Dendritic cell treated with granulocyte-macrophage colony-stimulating factor and Interleukin-4, amounts not matched to agents 40 ng/mL and 50 ng/mL, for 4 days (primary cell): ENCODE measurements around the gene MYO1C.

Experiments
- H3K27ac Mint-ChIP-seq: one replicate; pipeline ENCODE4 v1.8.0; 2022; ENCODE audit warnings: mild to moderate bottlenecking, mixed read lengths
- H3K27me3 Mint-ChIP-seq: one replicate; pipeline ENCODE4 v1.8.0; 2022; ENCODE audit warnings: mild to moderate bottlenecking, mixed read lengths
- H3K36me3 Mint-ChIP-seq: one replicate; pipeline ENCODE4 v1.8.0; 2022; ENCODE audit warnings: low read depth, mixed read lengths
- H3K4me1 Mint-ChIP-seq: one replicate; pipeline ENCODE4 v1.8.0; 2022; ENCODE audit warnings: low read depth, mixed read lengths
- H3K4me3 Mint-ChIP-seq: one replicate; pipeline ENCODE4 v1.8.0; 2022; ENCODE audit warnings: mild to moderate bottlenecking, moderate library complexity, mixed read lengths
- H3K9me3 Mint-ChIP-seq: one replicate; pipeline ENCODE4 v1.8.0; 2022; ENCODE audit warnings: mixed read lengths
- intact Hi-C: fragments of 100-400 bp; cut with micrococcal nuclease; formaldehyde crosslinking; loops from one replicate; pipeline ENCODE4 v1.15.0; 2022

Gene MYO1C

DNA sequence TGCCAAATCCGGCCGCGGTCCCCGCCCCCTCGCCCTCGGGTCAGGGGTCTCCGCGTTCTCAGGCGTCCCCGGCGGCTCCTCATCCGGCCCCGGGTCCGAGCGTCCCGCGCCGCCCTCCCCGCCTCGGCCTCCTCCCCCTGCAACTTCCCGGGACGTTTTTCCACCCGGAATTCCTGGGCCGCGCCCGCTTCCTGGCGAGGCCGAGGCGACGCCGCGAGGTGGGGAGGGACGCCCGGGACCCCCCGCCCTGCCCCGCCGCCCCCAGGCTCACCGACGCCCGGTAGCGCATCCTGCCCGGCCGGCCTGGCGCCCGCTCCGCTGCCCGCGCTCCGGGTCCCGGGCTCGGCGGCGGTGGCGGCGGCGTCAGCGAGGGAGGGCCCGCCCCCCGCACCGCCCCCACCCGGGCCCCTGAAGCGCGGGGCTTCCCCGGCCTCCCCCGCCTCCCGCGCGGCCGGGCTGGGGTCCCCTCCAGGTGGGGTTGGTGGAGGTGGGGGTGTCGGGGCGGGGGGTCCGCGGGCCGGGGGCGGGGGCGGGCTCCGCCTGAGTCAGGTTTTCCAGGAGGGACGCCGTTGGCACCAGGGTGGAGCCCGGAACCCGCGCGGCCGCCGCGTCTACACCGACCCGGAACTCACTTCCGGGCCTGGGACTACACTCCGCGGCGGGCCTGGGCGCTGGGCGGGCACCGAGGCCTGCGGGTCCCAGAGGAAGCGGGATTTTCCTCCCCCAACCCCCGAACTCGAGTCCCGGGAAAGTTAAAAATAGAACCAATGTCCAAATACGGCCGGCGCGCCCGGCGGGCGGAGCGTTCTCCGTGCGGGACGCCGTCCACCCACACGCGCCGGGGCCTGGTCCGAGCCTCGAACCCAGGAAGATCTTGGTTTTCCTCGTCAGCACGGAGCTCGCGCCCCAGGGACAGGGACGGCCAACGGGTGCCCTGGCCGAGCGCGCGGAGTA lies 6.8 kb downstream of the MYO1C start:
- Mint-ChIP-seq H3K27me3 (peaks cover 29% of the 10 kb centered on the region), H3K27ac (peak overlapping the region; percentile 90), H3K36me3 (peaks cover 55% of the 10 kb centered on the region), H3K4me1 (peaks cover 43% of the 10 kb centered on the region), H3K4me3 (peak overlapping the region; percentile 78), H3K9me3 (no peaks in the 10 kb centered on the region)
- intact Hi-C loops = no loop called here

DNA sequence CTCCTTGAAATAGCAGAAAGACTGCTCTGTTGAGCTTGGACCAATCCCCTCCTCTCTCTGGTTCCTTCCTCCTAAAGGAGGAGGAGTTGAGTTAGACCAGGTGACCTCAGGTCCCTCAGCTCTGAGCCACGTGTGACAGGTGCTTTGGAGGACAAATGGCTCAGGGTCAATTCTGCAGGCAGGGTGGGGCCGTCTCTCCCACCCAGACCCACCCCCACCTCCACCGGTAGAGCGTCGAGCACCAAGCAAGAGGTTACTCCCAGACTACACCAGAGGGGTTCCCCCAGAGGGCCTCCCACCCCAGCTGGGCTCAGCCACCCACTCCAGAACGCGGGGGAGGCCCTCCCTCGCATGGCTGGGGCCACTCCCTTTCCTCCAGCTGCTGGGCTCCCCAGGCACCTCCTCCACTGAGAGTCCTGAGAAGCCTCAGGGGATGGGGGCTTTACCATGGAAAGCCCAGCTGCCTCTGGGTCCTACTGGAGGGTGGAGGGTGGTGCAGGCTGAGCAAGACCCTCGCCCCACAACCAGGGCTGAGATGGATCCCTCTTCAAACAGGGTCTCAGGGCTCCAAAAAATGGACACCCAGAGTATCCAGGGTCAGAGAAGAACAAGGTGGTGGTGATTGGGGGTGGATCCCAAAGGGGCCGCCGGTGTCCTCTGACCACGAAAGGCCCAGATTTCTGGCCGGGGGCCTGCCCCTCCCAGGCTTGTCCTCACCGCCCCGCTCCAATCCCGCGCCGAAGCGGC lies 7.6 kb downstream of the MYO1C start:
- H3K4me1 Mint-ChIP-seq = peaks cover 35% of the 10 kb centered on the region
- H3K4me3 Mint-ChIP-seq = peak overlapping the region; percentile 72
- peak overlapping the region; percentile 30 for H3K27ac Mint-ChIP-seq
- no peaks in the 10 kb centered on the region for H3K9me3 Mint-ChIP-seq
- H3K36me3 Mint-ChIP-seq = peaks cover 55% of the 10 kb centered on the region
- intact Hi-C loops = no loop called here
- H3K27me3 Mint-ChIP-seq = peaks cover 31% of the 10 kb centered on the region

DNA sequence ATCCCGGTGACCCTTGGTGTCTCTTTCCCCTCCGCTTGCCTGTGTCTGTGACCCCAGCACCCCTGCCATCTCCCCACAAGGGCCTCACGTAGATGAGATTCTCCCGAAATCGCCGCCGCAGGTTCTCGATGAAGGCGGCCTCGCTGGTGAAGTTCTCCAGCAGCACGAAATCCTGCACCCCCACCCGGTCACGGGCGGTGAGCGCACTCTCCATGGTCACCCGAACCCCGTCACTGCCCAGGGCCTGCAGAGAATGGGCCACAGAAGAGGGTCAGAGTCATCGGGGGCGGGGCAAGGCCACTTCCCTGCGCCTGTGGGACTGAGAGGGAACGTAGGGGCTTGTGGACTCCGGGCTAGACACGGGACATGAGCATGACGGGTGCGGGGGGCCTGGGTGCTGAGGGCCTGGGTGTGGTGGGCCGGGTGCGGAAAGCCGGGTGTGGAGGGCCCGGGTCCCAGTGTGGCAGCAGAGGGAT lies 8.4 kb downstream of the MYO1C start:
- Mint-ChIP-seq H3K4me3 (peak overlapping the region; percentile 72), H3K9me3 (no peaks in the 10 kb centered on the region), H3K27me3 (peaks cover 37% of the 10 kb centered on the region), H3K36me3 (peaks cover 55% of the 10 kb centered on the region), H3K27ac (peak overlapping the region; percentile 30), H3K4me1 (peaks cover 27% of the 10 kb centered on the region)
- intact Hi-C loops = no loop called here

DNA sequence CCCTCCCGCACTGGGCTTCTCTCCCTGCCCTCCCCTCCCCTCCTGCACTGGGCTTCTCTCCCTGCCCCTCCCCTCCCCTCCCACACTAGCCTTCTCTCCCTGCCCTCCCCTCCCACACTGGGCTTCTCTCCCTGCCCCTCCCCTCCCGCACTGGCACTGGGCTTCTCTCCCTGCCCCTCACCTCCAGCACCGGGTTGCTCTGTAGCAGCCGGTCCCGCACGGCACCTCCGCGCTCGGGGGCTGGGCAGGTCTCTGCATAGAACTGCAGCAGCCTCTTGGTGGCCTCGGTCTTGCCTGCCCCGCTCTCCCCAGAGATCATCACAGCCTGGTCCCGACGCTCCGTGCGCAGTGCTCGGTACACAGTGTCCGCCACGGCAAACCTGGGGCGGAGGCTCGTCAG lies 9.8 kb downstream of the MYO1C start:
- intact Hi-C loops = no loop called here
- Mint-ChIP-seq H3K27me3 (peaks cover 49% of the 10 kb centered on the region), H3K36me3 (peaks cover 69% of the 10 kb centered on the region), H3K4me1 (peaks cover 19% of the 10 kb centered on the region), H3K4me3 (no peak overlapping the region), H3K27ac (no peak overlapping the region), H3K9me3 (no peaks in the 10 kb centered on the region)

DNA sequence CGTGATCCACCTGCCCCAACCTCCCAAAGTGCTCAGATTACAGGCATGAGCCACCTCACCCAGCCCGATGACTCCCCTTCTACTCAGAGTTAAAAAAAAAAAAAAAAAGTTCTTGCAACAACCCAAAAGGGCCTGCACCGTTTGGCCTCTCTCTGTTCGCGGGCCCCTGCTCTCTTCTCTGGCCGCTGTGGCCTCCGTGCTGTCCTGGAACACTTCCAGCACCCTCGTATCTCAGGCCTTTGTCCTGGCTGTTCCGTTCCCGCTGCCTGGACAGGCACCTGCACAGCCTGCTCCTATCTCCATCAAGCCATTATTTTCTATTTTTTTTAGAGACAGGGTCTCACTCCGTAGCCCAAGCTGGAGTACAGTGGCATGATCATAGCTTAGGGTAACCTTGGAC lies 10.8 kb downstream of the MYO1C start:
- H3K4me1 Mint-ChIP-seq = peaks cover 13% of the 10 kb centered on the region
- no peak overlapping the region for H3K4me3 Mint-ChIP-seq
- peaks cover 78% of the 10 kb centered on the region for H3K36me3 Mint-ChIP-seq
- peaks cover 50% of the 10 kb centered on the region for H3K27me3 Mint-ChIP-seq
- no peaks in the 10 kb centered on the region for H3K9me3 Mint-ChIP-seq
- no peak overlapping the region for H3K27ac Mint-ChIP-seq
- intact Hi-C loops = no loop called here

DNA sequence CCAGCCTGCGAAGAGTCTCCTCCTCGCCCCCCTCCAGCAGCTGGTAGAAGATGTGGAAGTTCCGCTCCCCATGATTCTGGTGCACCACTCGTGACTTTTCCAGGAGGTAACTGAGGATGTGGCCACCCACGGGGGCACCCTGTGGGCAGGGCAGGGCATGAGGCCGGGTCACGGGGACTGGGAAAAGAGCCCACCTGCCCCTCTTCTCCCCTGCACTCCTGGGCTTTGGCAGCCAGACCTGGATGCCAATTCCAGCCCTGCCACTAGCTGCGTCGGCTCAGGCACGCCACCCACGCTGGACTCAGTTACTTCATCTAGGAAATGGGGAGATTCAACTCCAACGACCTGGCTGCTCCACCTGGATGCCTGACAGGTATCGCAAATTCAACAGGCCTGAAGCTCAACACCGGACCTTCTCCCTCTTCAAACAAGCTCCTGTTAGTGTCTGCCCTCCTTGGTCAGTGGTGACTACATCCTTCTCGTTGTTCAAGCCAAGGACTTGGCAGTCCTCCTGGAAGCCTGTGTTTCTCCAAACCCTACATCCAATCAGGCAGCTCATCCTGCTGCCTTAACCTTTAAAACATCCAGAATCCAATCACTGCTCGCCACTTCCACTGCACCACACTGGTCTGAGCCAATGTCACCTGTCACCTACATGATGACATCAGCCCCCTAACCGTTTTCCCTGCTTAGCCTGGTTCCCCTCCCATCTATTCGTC lies 11.6 kb downstream of the MYO1C start:
- intact Hi-C loops = no loop called here
- H3K9me3 Mint-ChIP-seq = no peaks in the 10 kb centered on the region
- H3K4me1 Mint-ChIP-seq = peaks cover 9% of the 10 kb centered on the region
- no peak overlapping the region for H3K4me3 Mint-ChIP-seq
- peaks cover 50% of the 10 kb centered on the region for H3K27me3 Mint-ChIP-seq
- H3K27ac Mint-ChIP-seq = no peak overlapping the region
- peaks cover 87% of the 10 kb centered on the region for H3K36me3 Mint-ChIP-seq

DNA sequence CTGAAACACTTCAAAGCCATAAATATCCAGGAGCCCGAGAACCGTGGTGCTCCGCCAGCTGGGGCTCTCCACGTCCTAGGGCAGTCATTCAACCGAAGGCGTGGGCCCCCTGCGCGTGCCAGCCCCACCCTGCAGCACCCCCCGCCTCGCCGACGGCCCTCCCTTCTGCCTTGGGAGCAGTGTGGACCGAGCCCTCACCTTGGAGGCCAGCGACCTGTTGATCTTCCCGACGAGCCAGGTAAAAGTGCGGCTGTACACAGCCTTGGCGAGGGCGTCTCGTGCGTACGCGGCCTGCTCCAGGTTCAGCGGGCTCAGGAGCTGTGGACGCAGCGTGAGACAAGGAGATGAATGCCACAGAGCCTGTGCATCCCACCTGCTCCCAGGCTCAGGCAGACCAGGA lies 14.1 kb downstream of the MYO1C start:
- peaks cover 55% of the 10 kb centered on the region for H3K27me3 Mint-ChIP-seq
- H3K9me3 Mint-ChIP-seq = no peaks in the 10 kb centered on the region
- H3K36me3 Mint-ChIP-seq = peaks cover 100% of the 10 kb centered on the region
- no peak overlapping the region for H3K4me3 Mint-ChIP-seq
- no peak overlapping the region for H3K27ac Mint-ChIP-seq
- intact Hi-C loops = no loop called here
- H3K4me1 Mint-ChIP-seq = peaks cover 22% of the 10 kb centered on the region

DNA sequence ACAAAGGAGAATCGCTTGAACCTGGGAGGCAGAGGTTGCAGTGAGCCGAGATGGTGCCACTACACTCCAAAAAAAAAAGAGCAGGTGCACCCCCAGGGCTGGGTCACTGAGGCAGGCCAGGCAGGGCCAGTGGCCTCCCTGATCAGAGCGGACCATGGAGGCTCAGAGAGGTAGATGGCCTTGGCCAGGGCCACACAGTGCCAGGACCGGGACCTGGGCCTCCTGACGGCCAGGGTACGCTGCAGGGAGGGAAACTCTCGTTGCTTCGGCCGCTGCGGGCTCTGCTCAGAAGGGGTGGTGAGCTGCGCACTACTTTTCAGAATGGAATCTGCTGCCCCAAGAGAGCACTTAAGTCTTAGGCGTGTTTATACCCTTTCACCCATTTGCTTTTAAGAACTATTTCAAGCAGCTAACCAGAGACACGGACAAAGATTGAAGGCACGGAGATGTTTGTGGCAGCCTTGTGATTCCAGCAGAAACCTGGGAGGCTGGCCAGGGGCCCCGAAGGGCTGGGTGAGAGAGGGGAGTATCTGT lies 17.1 kb downstream of the MYO1C start:
- no peak overlapping the region for H3K27ac Mint-ChIP-seq
- H3K27me3 Mint-ChIP-seq = peaks cover 61% of the 10 kb centered on the region
- intact Hi-C loops = no loop called here
- peaks cover 43% of the 10 kb centered on the region for H3K4me1 Mint-ChIP-seq
- peaks cover 98% of the 10 kb centered on the region for H3K36me3 Mint-ChIP-seq
- H3K9me3 Mint-ChIP-seq = no peaks in the 10 kb centered on the region
- no peak overlapping the region for H3K4me3 Mint-ChIP-seq

DNA sequence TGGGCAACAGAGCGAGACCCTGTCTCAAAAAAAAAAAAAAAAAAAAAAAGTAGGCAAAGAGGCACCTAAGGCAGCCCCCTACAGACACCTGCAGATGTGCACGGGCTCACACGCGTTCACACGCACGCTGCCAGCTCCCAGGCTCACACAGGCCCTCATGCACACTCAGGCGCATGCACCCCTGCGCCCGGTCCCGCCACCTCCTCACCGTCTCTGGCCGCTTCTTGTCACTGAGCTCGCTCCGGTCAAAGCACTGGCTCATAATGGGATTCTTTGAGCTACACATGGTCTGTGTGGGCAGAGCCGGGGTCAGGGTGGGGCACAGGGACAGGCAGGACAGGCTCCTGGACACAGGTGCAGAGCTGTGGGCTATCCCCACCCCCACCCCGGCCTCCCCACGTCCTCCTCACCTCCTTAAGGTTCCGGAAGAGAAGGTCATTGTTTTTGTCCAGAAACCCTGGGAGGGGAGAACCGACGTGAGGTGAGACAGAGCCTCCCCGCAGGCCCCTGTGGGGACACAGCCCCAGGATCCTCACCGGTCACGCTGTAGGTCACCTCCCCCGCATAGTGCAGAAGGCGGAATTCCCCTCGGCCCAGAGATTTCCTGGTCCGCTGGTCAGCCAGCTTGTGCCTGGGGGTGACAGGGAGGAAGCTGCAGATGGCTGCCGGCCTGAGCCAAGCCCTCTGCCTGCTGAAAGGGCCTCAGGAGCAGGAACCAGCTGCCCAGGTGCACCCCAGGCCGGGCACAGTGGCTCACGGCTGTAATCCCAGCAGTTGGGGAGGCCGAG lies 17.9 kb downstream of the MYO1C start:
- H3K36me3 Mint-ChIP-seq = peaks cover 98% of the 10 kb centered on the region
- H3K4me3 Mint-ChIP-seq = no peak overlapping the region
- H3K27me3 Mint-ChIP-seq = peaks cover 60% of the 10 kb centered on the region
- H3K4me1 Mint-ChIP-seq = peaks cover 44% of the 10 kb centered on the region
- H3K27ac Mint-ChIP-seq = no peak overlapping the region
- intact Hi-C loops = no loop called here
- no peaks in the 10 kb centered on the region for H3K9me3 Mint-ChIP-seq

DNA sequence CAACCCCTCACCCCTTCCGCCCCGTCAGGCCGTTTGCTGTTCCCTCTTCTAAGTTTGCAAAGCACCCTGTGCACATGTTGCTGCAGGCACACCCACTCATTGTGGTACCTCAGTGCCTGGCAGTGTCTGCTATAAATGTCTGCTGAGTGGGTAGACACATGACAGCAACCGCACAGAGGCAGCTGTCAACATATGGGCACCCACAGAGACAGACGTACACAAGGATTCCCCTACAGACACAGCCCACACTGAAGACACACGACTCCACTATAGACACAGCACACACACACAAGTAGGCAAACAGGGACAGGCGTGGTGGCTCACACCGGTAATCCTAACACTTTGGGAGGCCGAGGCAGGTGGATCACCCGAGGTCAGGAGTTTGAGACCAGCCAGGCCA lies 18.6 kb downstream of the MYO1C start:
- H3K27ac Mint-ChIP-seq = peak overlapping the region; percentile 64

DNA sequence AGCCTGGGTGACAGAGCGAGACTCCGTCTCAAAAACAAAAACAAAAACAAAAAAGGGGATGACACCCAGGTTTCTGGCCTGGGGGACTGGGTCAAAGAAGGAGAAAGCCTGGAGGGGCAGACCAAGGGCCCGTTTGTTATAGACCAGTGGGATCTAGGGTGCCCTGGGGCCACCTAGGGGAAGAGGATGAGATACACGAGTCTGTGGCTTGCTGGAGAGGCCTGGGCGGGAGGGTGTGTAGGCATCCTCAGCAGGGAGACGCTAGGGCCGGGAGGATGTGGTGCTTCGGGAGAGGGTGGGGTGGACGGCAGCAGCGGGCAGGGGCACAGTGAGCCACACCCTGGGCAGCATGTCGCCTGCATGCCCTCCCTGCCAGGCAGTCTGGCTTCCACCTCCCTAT lies 19.3 kb downstream of the MYO1C start:
- Mint-ChIP-seq H3K4me1 (peaks cover 59% of the 10 kb centered on the region), H3K4me3 (no peak overlapping the region)

More for the DNA sequence above, 18.6 kb downstream of the MYO1C start:
- Mint-ChIP-seq H3K36me3 (peaks cover 98% of the 10 kb centered on the region), H3K4me1 (peaks cover 52% of the 10 kb centered on the region), H3K9me3 (no peaks in the 10 kb centered on the region), H3K27me3 (peaks cover 58% of the 10 kb centered on the region), H3K4me3 (no peak overlapping the region)
- intact Hi-C loops = no loop called here

DNA sequence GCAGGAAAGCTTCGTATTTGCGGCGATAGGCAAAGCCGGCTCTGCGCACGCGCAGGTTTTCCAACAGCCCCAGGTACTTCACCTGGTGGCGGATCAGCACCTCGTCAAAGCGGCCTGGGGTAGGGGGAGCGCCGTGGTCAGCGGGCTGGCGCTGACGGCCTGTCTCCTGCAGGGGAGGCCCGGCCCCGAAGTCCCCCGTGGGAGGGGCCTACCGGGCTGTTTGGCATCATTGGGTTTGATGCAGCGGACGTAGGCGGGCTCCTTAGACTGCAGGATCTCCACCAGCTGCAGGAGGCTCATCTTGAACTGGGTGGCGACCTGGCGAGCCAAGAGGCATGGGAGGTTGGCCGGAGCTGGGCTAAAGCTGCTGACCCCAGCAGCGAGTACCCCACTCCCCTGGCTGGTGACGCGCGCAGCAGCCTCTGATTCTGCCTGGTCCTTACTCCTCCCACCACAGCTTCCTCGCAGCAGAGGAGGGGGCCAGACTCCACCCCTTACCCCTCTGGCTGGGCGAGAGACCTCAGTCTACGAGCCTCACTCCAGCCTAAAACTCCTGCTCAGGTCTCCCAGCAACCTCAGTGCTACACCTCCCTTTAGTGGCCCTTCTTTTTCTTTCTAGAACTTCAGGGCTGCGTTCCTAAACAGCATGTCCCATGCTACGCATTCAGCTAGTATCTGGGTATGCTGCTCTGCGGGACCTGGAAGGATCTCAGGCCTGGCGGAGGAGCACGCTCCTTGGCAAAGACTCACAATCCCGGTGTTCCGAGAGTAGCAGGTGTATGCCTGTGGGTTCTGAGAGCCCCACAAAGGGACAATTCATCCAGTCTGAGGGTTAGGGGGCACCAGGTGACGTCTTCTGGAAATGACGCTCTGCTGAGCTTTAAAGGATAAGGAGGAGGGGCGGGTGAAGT lies 20.3 kb downstream of the MYO1C start:
- Mint-ChIP-seq H3K27ac (no peak overlapping the region), H3K36me3 (peaks cover 98% of the 10 kb centered on the region), H3K4me1 (peaks cover 64% of the 10 kb centered on the region), H3K4me3 (no peak overlapping the region), H3K9me3 (no peaks in the 10 kb centered on the region), H3K27me3 (peaks cover 60% of the 10 kb centered on the region)
- intact Hi-C loops = no loop called here

More for the DNA sequence above, 19.3 kb downstream of the MYO1C start:
- Mint-ChIP-seq H3K27ac (peak overlapping the region; percentile 64), H3K27me3 (peaks cover 60% of the 10 kb centered on the region), H3K36me3 (peaks cover 98% of the 10 kb centered on the region), H3K9me3 (no peaks in the 10 kb centered on the region)
- intact Hi-C loops = no loop called here
